Gastrocnemius medialis (tissue), 4 donors: ENCODE results near the gene PCYOX1L. TPM values are rescaled to one million over a fixed set of nuclear protein-coding genes. Genes with fewer than 3 reads are reported as not detected.

ENCODE experiments used
- ATAC-seq, 2 donors: fragments of 150-250 bp; one replicate each; pipeline ENCODE4 v1.9.1; 2016
- DNase-seq, 2 donors: peaks; one replicate each; pipeline ENCODE4 v3.0.0-alpha.2; 2019
- H3K27ac ChIP-seq, 4 donors: fragments of 200-600 bp; sonication (generic); 1 replicate in 1 of 4; 2 replicates in 3 of 4; pipeline ENCODE4 v1.5.1; 2016 to 2018; ENCODE audit warnings: mild to moderate bottlenecking in 2 of 4, moderate library complexity in 1 of 4
- H3K27me3 ChIP-seq, 3 donors: fragments of 200-600 bp; sonication (generic) in 2 of 3; 1 replicate in 1 of 3; 2 replicates in 2 of 3; pipeline versions ENCODE4 v1.5.1 to v1.6.0; 2016 to 2019; ENCODE audit warnings: mild to moderate bottlenecking in 1 of 3, moderate library complexity in 1 of 3
- H3K36me3 ChIP-seq, 2 donors: fragments of 200-600 bp; sonication (generic) in 1 of 2; one replicate each; pipeline ENCODE4 v1.5.1; 2017 to 2018
- H3K4me1 ChIP-seq, 2 donors: fragments of 200-600 bp; sonication (generic) in 1 of 2; one replicate each; pipeline ENCODE4 v1.5.1; 2016 to 2017; ENCODE audit warnings: mild to moderate bottlenecking in 2 of 2
- H3K4me3 ChIP-seq, 4 donors: fragments of 200-600 bp; sonication (generic) in 3 of 4; 1 replicate in 1 of 4; 2 replicates in 3 of 4; pipeline ENCODE4 v1.5.1; 2016 to 2019; ENCODE audit warnings: mild to moderate bottlenecking in 2 of 4
- H3K9me3 ChIP-seq, 3 donors: fragments of 200-600 bp; sonication (generic) in 2 of 3; 1 replicate in 1 of 3; 2 replicates in 2 of 3; pipeline ENCODE4 v1.5.1; 2016 to 2019
- CTCF ChIP-seq, 5 experiments: fragments of 450-650 bp in 3 of 5; fragments of 200-600 bp in 2 of 5; sonication (generic) in 2 of 5; IDR thresholded peaks in 4 of 5; conservative IDR thresholded peaks in 1 of 5; 1 replicate in 4 of 5; 2 replicates in 1 of 5; pipeline ENCODE4 v1.5.1; 2016 to 2019; ENCODE audit warnings: antibody characterized with exemption in 5 of 5, mild to moderate bottlenecking in 3 of 5, moderate library complexity in 3 of 5
- POLR2A ChIP-seq, 2 donors: fragments of 450-650 bp; IDR thresholded peaks; one replicate each; pipeline ENCODE4 v1.6.1; 2017; ENCODE audit warnings: antibody characterized with exemption in 2 of 2, mild to moderate bottlenecking in 2 of 2, moderate library complexity in 2 of 2
- in situ Hi-C, 4 donors: fragments of 200-750 bp; cut with MboI; loops; one replicate each; pipeline versions ENCODE4 v1.15.0 to v1.8.0; 2017; ENCODE audit warnings: low sequenced_read_pairs in 4 of 4
- intact Hi-C: fragments of 100-400 bp; cut with DNase I; formaldehyde crosslinking; loops from one replicate; pipeline ENCODE4 v1.15.1; 2023; ENCODE audit warnings: low total_unique reads
- total RNA-seq, 4 donors: library from RNA; depleted of rRNA; stranded (reverse); fragments of >200 nt; gene quantifications; one replicate each; pipeline versions ENCODE4 v1.1.0 to v1.2.3, GENCODE V29; 2016

The PCYOX1L gene
- total RNA-seq, 4 donors from 2014 or later = 0.29 to 1.5 (median 1.2) TPM

- ATAC-seq = no peak
- no peaks in the 10 kb centered on the region for H3K27me3 ChIP-seq
- no peak for TF ChIP-seq POLR2A (IDR thresholded peaks at IDR 0.05)
- TF ChIP-seq CTCF (IDR thresholded peaks at IDR 0.05 in 4 of 5, conservative IDR thresholded peaks at IDR 0.05 in 1 of 5) = no peak
- peaks cover 21 to 22% of the 10 kb centered on the region in 2 donors for H3K4me1 ChIP-seq
- intact Hi-C loops (no loop called here), in situ Hi-C loops (loop anchor here in 2 of 4 donors (5.0 to 10.0 kb wide), 3 partner anchors 54 to 183 kb away; no protein-coding TSS in a partner anchor)
- peak within 1 kb of the TSS in 1 of 4 donors; percentile 73 for H3K27ac ChIP-seq
- H3K36me3 ChIP-seq = no peaks in the 10 kb centered on the region
- H3K9me3 ChIP-seq = no peaks in the 10 kb centered on the region
- DNase-seq = no peak
- H3K4me3 ChIP-seq = no peak within 1 kb of the TSS
Observed at GRCh38 chr5:149379177-149379761, 21.4 kb downstream of the PCYOX1L start, which contains the start of gene IL17B. IL17B (minus strand) TSS chr5:149379292; CDS start chr5:149379225, 67 bp downstream.

- H3K27ac ChIP-seq = peak overlapping the region in 1 of 4 donors; percentile 73
- no peaks in the 10 kb centered on the region for H3K9me3 ChIP-seq
- in situ Hi-C loops (loop anchor here in 3 of 4 donors (5.0 to 10.0 kb wide), 5 partner anchors 55 to 187 kb away; no protein-coding TSS in a partner anchor), intact Hi-C loops (no loop called here)
- no peaks in the 10 kb centered on the region for H3K27me3 ChIP-seq
- peaks cover 21 to 22% of the 10 kb centered on the region in 2 donors for H3K4me1 ChIP-seq
- ATAC-seq (no peak), DNase-seq (no peak)
- TF ChIP-seq CTCF (IDR thresholded peaks at IDR 0.05 in 4 of 5, conservative IDR thresholded peaks at IDR 0.05 in 1 of 5) (no peak), POLR2A (IDR thresholded peaks at IDR 0.05) (no peak)
- H3K4me3 ChIP-seq = no peak overlapping the region
- H3K36me3 ChIP-seq = no peaks in the 10 kb centered on the region
Observed at GRCh38 chr5:149379818-149380374, 22.1 kb downstream of the PCYOX1L start.

- no peaks in the 10 kb centered on the region for H3K36me3 ChIP-seq
- no peak overlapping the region for H3K4me3 ChIP-seq
- intact Hi-C loops (no loop called here), in situ Hi-C loops (loop anchor here in 2 of 4 donors (5.0 kb wide), 3 partner anchors 57 to 187 kb away; no protein-coding TSS in a partner anchor)
- DNase-seq = no peak
- H3K9me3 ChIP-seq = no peaks in the 10 kb centered on the region
- H3K27ac ChIP-seq = peak overlapping the region in 3 of 4 donors; percentile 64 to 76 (median 75)
- no peaks in the 10 kb centered on the region for H3K27me3 ChIP-seq
- TF ChIP-seq POLR2A (IDR thresholded peaks at IDR 0.05) (no peak), CTCF (IDR thresholded peaks at IDR 0.05 in 4 of 5, conservative IDR thresholded peaks at IDR 0.05 in 1 of 5) (no peak)
- no peak for ATAC-seq
- peaks cover 21 to 22% of the 10 kb centered on the region in 2 donors for H3K4me1 ChIP-seq
Observed at GRCh38 chr5:149380466-149381121, 22.7 kb downstream of the PCYOX1L start.

- in situ Hi-C loops (loop anchor here in 2 of 4 donors (5.0 kb wide), 3 partner anchors 56 to 186 kb away; no protein-coding TSS in a partner anchor), intact Hi-C loops (no loop called here)
- DNase-seq (no peak), ATAC-seq (peak in 1 of 2 donors; percentile 2)
- Histone ChIP-seq H3K9me3 (no peaks in the 10 kb centered on the region), H3K36me3 (no peaks in the 10 kb centered on the region), H3K4me3 (no peak overlapping the region), H3K27me3 (no peaks in the 10 kb centered on the region), H3K27ac (peak overlapping the region in 3 of 4 donors; percentile 64 to 76 (median 75)), H3K4me1 (peaks cover 21 to 22% of the 10 kb centered on the region in 2 donors)
- TF ChIP-seq POLR2A (IDR thresholded peaks at IDR 0.05) = no peak
- no peak for TF ChIP-seq CTCF (IDR thresholded peaks at IDR 0.05 in 4 of 5, conservative IDR thresholded peaks at IDR 0.05 in 1 of 5)
Observed at GRCh38 chr5:149381261-149381985, 23.6 kb downstream of the PCYOX1L start.
